ENCODE data around the gene RANBP9. TPM values are rescaled to one million over a fixed set of nuclear protein-coding genes. Genes with fewer than 3 reads are reported as not detected.

The RANBP9 gene
- total and polyA plus RNA-seq, 9 of the 15 experiments (the other 6 are each of a cell fraction or from before 2014, with no cell fraction given) = 27.5 to 130 (median 61.5) TPM

- TF ChIP-seq ZBTB40 (IDR thresholded peaks at IDR 0.05) = peak; percentile 51; the same call in 1 of the 2 replicates
- TF ChIP-seq ZBTB40 (CRISPR knock-in tag; IDR thresholded peaks at IDR 0.05) = 0 out of 2 replicates have a peak, but pooled peaks have one; percentile 32
- 0 out of 2 replicates have a peak, but pooled peaks have one; percentile 27 for TF ChIP-seq ZBTB26 (CRISPR knock-in tag; IDR thresholded peaks at IDR 0.05)
- no peak for TF ChIP-seq ZNF324 (CRISPR knock-in tag; IDR thresholded peaks at IDR 0.05)
- TF ChIP-seq EP300 (IDR thresholded peaks at IDR 0.05; ENCODE audit: low read length) = no peak
- no peak for TF ChIP-seq CLOCK (CRISPR knock-in tag; IDR thresholded peaks at IDR 0.05; ENCODE audit: borderline replicate concordance)
- peak; percentile 14; the same call in 1 of the 2 replicates for TF ChIP-seq DPF2 (IDR thresholded peaks at IDR 0.05)
Observed at GRCh38 chr6:13573669-13574110, 137.9 kb downstream of the RANBP9 start (continued).

Data from K562 (cell line).